GM23338 (cell line): Measurements from ENCODE around the gene ST6GALNAC3. TPM values are rescaled to one million over a fixed set of nuclear protein-coding genes. Genes with fewer than 3 reads are reported as not detected.

Experiments used
- ATAC-seq: fragments of 200-7000 bp; cut with Tn5 transposase; 3 replicates; pipeline ENCODE4 v1.9.1; 2020
- DNase-seq: peaks from one replicate; pipeline ENCODE4 v3.0.0-alpha.2; 2015; ENCODE audit warnings: low spot score
- H2AFZ ChIP-seq: fragments of 200-600 bp; sonication (generic); 2 replicates; pipeline ENCODE4 v1.8.0; 2016; ENCODE audit warnings: antibody characterized with exemption, mild to moderate bottlenecking, moderate library complexity
- H3F3A ChIP-seq: fragments of 200-600 bp; sonication (generic); replicated peaks from 2 replicates; pipeline ENCODE4 v1.8.0; 2017; ENCODE audit warnings: antibody characterized with exemption, mixed run types, low read depth
- H3K27ac ChIP-seq: fragments of 200-600 bp; sonication (generic); 2 replicates; pipeline ENCODE4 v1.6.1; 2016; ENCODE audit warnings: low read depth
- H3K27me3 ChIP-seq: fragments of 200-600 bp; sonication (generic); 2 replicates; pipeline ENCODE4 v1.8.0; 2016; ENCODE audit warnings: mild to moderate bottlenecking, mixed run types, moderate library complexity; ENCODE audit not compliant: insufficient read depth
- H3K36me3 ChIP-seq: fragments of 200-600 bp; sonication (generic); 2 replicates; pipeline ENCODE4 v1.8.0; 2016; ENCODE audit warnings: mild to moderate bottlenecking; ENCODE audit not compliant: insufficient read depth
- H3K4me1 ChIP-seq: fragments of 200-600 bp; sonication (generic); 2 replicates; pipeline ENCODE4 v1.8.0; 2016; ENCODE audit warnings: mild to moderate bottlenecking, moderate library complexity; ENCODE audit not compliant: insufficient read depth
- H3K4me2 ChIP-seq: fragments of 200-600 bp; sonication (generic); 2 replicates; pipeline ENCODE4 v1.7.1; 2017; ENCODE audit warnings: mixed run types
- H3K4me3 ChIP-seq: fragments of 200-600 bp; sonication (generic); 2 replicates; pipeline ENCODE4 v1.6.1; 2016; ENCODE audit warnings: mixed run types
- H3K79me2 ChIP-seq: fragments of 200-600 bp; sonication (generic); replicated peaks from 2 replicates; pipeline ENCODE4 v1.8.0; 2017; ENCODE audit warnings: mild to moderate bottlenecking; ENCODE audit not compliant: insufficient read depth
- H3K9me2 ChIP-seq: fragments of 200-600 bp; sonication (generic); 2 replicates; pipeline ENCODE4 v1.8.0; 2017; ENCODE audit not compliant: insufficient read depth
- H4K20me1 ChIP-seq: fragments of 200-600 bp; sonication (generic); replicated peaks from 2 replicates; pipeline ENCODE4 v1.8.0; 2017; ENCODE audit warnings: mild to moderate bottlenecking; ENCODE audit not compliant: insufficient read depth
- H3K27ac Mint-ChIP-seq: 2 replicates; pipeline ENCODE4 v1.8.0; 2020; ENCODE audit warnings: inconsistent platforms, mild to moderate bottlenecking, moderate library complexity, mixed read lengths
- H3K27me3 Mint-ChIP-seq: 3 replicates; pipeline ENCODE4 v1.8.0; 2022; ENCODE audit warnings: low read depth, mild to moderate bottlenecking, moderate library complexity, mixed read lengths, inconsistent platforms; ENCODE audit not compliant: insufficient read depth, poor library complexity
- H3K36me3 Mint-ChIP-seq: 3 replicates; pipeline ENCODE4 v1.8.0; 2021; ENCODE audit warnings: low read depth, mild to moderate bottlenecking, inconsistent platforms, moderate library complexity, mixed read lengths
- H3K4me1 Mint-ChIP-seq: 3 replicates; pipeline ENCODE4 v1.8.0; 2020; ENCODE audit warnings: mild to moderate bottlenecking, inconsistent platforms, mixed read lengths
- H3K4me3 Mint-ChIP-seq: 3 replicates; pipeline ENCODE4 v1.8.0; 2021; ENCODE audit warnings: moderate library complexity, mild to moderate bottlenecking, inconsistent platforms, mixed read lengths
- H3K9me3 Mint-ChIP-seq: 3 replicates; pipeline ENCODE4 v1.8.0; 2020; ENCODE audit warnings: moderate library complexity, mild to moderate bottlenecking, inconsistent platforms, mixed read lengths
- CREB1 ChIP-seq: fragments of 250-450 bp; sonication (Bioruptor Pico); IDR thresholded peaks from 2 replicates; pipeline ENCODE4 v1.5.0; 2020; ENCODE audit warnings: low read depth, mild to moderate bottlenecking, moderate library complexity
- CTCF ChIP-seq, 2 experiments: fragments of 200-600 bp in 1 of 2; sonication (generic) in 1 of 2; conservative IDR thresholded peaks; 2 replicates each; pipeline versions ENCODE4 v1.5.1 to v1.6.1; 2016 to 2017; ENCODE audit warnings: antibody characterized with exemption in 2 of 2, low read depth in 2 of 2, mild to moderate bottlenecking in 2 of 2, moderate library complexity in 1 of 2
- ETS1 ChIP-seq: IDR thresholded peaks from 2 replicates; pipeline ENCODE4 v1.6.1; 2016; ENCODE audit warnings: antibody characterized with exemption
- EZH2 ChIP-seq: fragments of 200-600 bp; sonication (generic); IDR thresholded peaks from one replicate; pipeline ENCODE4 v1.8.0; 2017; ENCODE audit warnings: antibody characterized with exemption, mild to moderate bottlenecking, low read depth; ENCODE audit not compliant: unreplicated experiment
- EZH2phosphoT487 ChIP-seq: fragments of 200-600 bp; sonication (generic); IDR thresholded peaks from one replicate; pipeline ENCODE4 v1.8.1; 2018; ENCODE audit warnings: antibody characterized with exemption; ENCODE audit not compliant: unreplicated experiment
- JUNB ChIP-seq: IDR thresholded peaks from one replicate; pipeline ENCODE4 v1.6.1; 2016; ENCODE audit warnings: antibody characterized with exemption; ENCODE audit not compliant: unreplicated experiment
- NANOG ChIP-seq: IDR thresholded peaks from 2 replicates; pipeline ENCODE4 v1.6.1; 2016; ENCODE audit warnings: antibody characterized with exemption, borderline replicate concordance
- POLR2AphosphoS5 ChIP-seq: IDR thresholded peaks from 2 replicates; pipeline ENCODE4 v1.6.1; 2016; ENCODE audit warnings: antibody characterized with exemption, low read depth
- REST ChIP-seq: IDR thresholded peaks from one replicate; pipeline ENCODE4 v1.6.1; 2018; ENCODE audit warnings: antibody characterized with exemption; ENCODE audit not compliant: unreplicated experiment
- STAT1 ChIP-seq: IDR thresholded peaks from one replicate; pipeline ENCODE4 v1.6.1; 2016; ENCODE audit warnings: antibody characterized with exemption; ENCODE audit not compliant: unreplicated experiment
- ZNF114 ChIP-seq: fragments of 250-450 bp; sonication (Bioruptor Pico); IDR thresholded peaks from 2 replicates; pipeline ENCODE4 v1.5.0; 2020; ENCODE audit warnings: mild to moderate bottlenecking, moderate library complexity
- ZNF331 ChIP-seq: fragments of 250-450 bp; sonication (Bioruptor Pico); IDR thresholded peaks from 2 replicates; pipeline ENCODE4 v1.5.0; 2020; ENCODE audit warnings: low read depth, mild to moderate bottlenecking, moderate library complexity
- polyA plus RNA-seq: library from polyadenylated mRNA; unstranded; fragments of >200 nt; fragmentation: Nextera tagmentation; extraction: Ambion mirVana; gene quantifications from 2 replicates; pipeline ENCODE4 v1.2.1, GENCODE V29; 2016
- total RNA-seq: library from RNA; depleted of rRNA; stranded (reverse); fragments of >200 nt; shearing (Covaris generic); gene quantifications from 2 replicates; pipeline ENCODE4 v1.2.3, GENCODE V29; 2014

ST6GALNAC3 gene
- total and polyA plus RNA-seq, 2 experiments from 2014 or later: 4.7 to 11.6 TPM

- TF ChIP-seq JUNB (no peak), ZNF114 (CRISPR knock-in tag) (no peak), NANOG (no peak)
Observed at GRCh38 chr1:76627498-76627897, 553.0 kb downstream of the ST6GALNAC3 start (continued).

- DNase-seq: no peak
- no peak for TF ChIP-seq NANOG
- no peak for TF ChIP-seq EZH2phosphoT487
- no peak for TF ChIP-seq STAT1
- no peak for TF ChIP-seq ETS1
- no peak for TF ChIP-seq POLR2AphosphoS5
- no peak for TF ChIP-seq CREB1 (CRISPR knock-in tag)
- no peak for TF ChIP-seq ZNF114 (CRISPR knock-in tag)
- TF ChIP-seq ZNF331 (CRISPR knock-in tag): no peak
- TF ChIP-seq CTCF (conservative IDR thresholded peaks at IDR 0.05; ENCODE audit: low read depth in 2 of 2): no peak
- no peak for TF ChIP-seq EZH2
- no peak for TF ChIP-seq REST
- H3K9me3 Mint-ChIP-seq: no peaks in the 10 kb centered on the region
Observed at GRCh38 chr1:76627901-76628300, 553.4 kb downstream of the ST6GALNAC3 start.

More at GRCh38 chr1:76627901-76628300, 553.4 kb downstream of the ST6GALNAC3 start:
- peaks cover 4% of the 10 kb centered on the region; the same call in 1 of the 3 replicates for H3K36me3 Mint-ChIP-seq
- Histone ChIP-seq H3K9me2 (peaks cover 4% of the 10 kb centered on the region; the same call in 1 of the 2 replicates), H3K27ac (no peak overlapping the region), H3F3A (no peaks in the 10 kb centered on the region), H4K20me1 (no peaks in the 10 kb centered on the region), H2AFZ (no peak overlapping the region), H3K27me3 (no peaks in the 10 kb centered on the region), H3K4me3 (no peak overlapping the region), H3K4me2 (no peak overlapping the region), H3K79me2 (no peaks in the 10 kb centered on the region), H3K36me3 (no peaks in the 10 kb centered on the region), H3K4me1 (no peaks in the 10 kb centered on the region)
- H3K4me3 Mint-ChIP-seq: no peak overlapping the region
- H3K27me3 Mint-ChIP-seq: no peaks in the 10 kb centered on the region
- ATAC-seq: no peak
- no peak overlapping the region for H3K27ac Mint-ChIP-seq
- peaks cover 17% of the 10 kb centered on the region for H3K4me1 Mint-ChIP-seq
